Measurements from ENCODE around the gene MEMO1.
"Not testable (repeated sequence)": the region's sequence is repeated elsewhere in the genome, so short reads cannot be mapped to it uniquely, and the experiment has no call there.

The MEMO1 gene

DNA sequence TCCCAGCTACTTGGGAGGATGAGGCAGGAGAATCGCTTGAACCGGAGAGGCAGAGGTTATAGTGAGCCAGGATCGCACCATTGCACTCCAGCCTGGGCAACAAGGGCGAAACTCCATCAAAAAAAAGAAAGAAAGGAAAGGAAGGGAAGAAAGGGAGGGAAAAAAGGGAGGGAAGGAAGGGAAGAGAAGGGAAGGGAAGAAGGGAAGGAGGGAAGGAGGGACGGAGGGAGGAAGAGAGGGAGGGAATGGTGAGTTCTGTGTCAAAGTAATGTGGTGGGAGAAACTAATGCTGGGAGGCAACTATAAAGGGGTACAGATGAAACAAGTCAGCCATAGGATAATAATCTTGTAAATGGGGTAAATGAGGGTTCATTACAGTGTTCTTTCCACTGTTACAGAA, 45.7 kb downstream of the MEMO1 start:
- no peak overlapping the region for H3K27ac ChIP-seq
- TF ChIP-seq, protein P1, sequence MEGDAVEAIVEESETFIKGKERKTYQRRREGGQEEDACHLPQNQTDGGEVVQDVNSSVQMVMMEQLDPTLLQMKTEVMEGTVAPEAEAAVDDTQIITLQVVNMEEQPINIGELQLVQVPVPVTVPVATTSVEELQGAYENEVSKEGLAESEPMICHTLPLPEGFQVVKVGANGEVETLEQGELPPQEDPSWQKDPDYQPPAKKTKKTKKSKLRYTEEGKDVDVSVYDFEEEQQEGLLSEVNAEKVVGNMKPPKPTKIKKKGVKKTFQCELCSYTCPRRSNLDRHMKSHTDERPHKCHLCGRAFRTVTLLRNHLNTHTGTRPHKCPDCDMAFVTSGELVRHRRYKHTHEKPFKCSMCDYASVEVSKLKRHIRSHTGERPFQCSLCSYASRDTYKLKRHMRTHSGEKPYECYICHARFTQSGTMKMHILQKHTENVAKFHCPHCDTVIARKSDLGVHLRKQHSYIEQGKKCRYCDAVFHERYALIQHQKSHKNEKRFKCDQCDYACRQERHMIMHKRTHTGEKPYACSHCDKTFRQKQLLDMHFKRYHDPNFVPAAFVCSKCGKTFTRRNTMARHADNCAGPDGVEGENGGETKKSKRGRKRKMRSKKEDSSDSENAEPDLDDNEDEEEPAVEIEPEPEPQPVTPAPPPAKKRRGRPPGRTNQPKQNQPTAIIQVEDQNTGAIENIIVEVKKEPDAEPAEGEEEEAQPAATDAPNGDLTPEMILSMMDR (IDR thresholded peaks at IDR 0.05) = no peak

DNA sequence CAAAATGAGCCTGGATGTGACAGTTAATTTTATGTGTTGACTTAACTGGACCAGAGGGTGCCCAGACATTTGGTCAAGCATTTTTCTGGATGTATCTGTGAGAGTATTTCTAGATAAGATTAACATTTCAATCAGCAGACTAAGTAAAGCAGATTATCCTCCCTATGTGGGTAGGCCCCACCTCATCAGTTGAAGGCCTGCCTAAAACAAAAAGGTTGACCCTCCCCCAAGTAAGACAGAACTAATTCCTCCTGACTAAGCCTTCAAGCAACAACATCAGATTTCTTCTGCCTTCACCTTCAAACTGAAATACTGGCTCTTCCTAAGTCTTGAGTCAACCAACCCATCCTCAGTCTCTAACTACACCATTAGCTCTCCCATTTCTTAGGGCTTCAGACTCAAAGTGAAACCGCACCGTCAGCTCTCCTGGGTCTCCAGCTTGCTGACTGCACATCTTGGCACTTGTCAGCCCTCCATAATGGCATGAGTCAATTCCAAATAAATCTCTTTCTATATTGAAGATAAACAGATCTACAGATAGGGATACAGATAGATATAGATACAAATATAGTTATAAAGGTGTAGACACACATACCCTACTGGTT, 47.9 kb downstream of the MEMO1 start:
- no peak overlapping the region for H3K27ac ChIP-seq
- TF ChIP-seq, protein P1 (IDR thresholded peaks at IDR 0.05) = no peak
- no peak for TF ChIP-seq ZFX (IDR thresholded peaks at IDR 0.05; ENCODE audit: borderline replicate concordance)

- H3K27ac ChIP-seq = no peak overlapping the region
- no peak for TF ChIP-seq ZFX (IDR thresholded peaks at IDR 0.05; ENCODE audit: borderline replicate concordance)
- TF ChIP-seq, protein P1 (IDR thresholded peaks at IDR 0.05) = no peak
These were observed 52.6 kb downstream of the MEMO1 start for GRCh38 chr2:31958140-31958717.

- TF ChIP-seq, protein P1 (IDR thresholded peaks at IDR 0.05) = no peak
- TF ChIP-seq ZFX (IDR thresholded peaks at IDR 0.05; ENCODE audit: borderline replicate concordance) = no peak
- no peak overlapping the region for H3K27ac ChIP-seq
These were observed 53.3 kb downstream of the MEMO1 start for GRCh38 chr2:31957354-31958139.

DNA sequence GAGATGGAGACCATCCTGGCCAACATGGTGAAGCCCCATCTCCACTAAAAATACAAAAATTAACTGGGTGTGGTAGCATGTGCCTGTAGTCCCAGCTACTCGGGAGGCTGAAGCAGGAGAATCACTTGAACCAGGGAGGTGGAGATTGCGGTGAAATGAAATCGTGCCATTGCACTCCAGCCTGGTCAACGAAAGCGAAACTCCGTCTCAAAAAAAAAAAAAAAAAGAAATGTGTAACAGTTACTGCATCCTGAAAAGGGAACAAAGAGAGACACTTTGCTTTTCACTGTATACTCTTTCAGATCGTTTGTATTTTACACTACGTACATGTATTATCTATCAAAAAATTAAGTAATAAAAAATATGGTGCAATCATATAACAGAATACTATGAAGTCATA, 53.9 kb downstream of the MEMO1 start:
- not testable (repeated sequence) for H3K27ac ChIP-seq

- TF ChIP-seq ZFX (IDR thresholded peaks at IDR 0.05; ENCODE audit: borderline replicate concordance) = no peak
- TF ChIP-seq, protein P1 (IDR thresholded peaks at IDR 0.05) = no peak
- no peak overlapping the region for H3K27ac ChIP-seq
These were observed 54.5 kb downstream of the MEMO1 start for GRCh38 chr2:31956312-31956711.

DNA sequence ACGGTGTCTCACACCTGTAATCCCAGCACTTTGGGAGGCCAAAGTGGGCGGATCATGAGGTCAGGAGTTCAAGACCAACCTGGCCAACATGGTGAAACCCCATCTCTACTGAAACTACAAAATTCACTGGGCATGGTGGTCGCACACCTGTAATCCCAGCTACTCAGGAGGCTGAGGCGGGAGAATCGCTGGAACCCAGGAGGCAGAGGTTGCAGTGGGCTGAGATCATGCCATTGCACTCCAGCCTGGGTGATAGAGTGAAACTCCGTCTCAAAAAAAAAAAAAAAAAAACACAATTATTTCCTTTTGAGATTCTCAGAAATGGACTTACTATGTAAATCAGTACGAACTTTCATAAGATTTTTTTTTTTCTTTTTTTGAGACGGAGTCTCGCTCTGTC, 57.7 kb downstream of the MEMO1 start:
- H3K27ac ChIP-seq = not testable (repeated sequence)

DNA sequence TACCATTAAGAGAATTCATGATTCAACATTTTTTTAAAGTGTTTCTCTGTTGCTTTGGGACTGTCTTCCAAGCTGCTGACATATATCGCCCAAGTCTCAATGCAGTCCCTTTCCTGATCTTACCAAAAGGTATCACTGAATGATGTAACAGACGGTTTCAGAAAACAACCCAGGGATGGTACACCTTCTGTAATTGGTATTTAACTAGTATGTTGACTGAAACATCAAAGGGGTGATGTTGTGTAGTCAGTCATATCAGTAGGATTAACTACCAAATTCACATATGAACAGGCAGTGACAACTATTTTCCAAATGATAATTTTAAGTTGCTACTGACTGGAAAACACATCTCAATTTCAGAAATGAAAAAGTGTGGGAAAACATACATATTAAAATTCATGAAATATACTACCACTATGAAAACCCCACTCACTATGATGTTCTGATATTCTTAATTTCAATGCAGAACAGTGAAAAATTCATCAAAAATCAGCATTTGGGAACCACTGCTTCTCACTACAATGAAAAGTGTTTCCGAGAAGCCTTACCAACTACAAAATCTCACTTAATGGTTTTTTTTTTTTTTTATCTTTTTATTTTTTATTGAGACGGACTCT, 59.8 kb downstream of the MEMO1 start:
- no peak overlapping the region for H3K27ac ChIP-seq
- TF ChIP-seq, protein P1 (IDR thresholded peaks at IDR 0.05) = no peak
- TF ChIP-seq ZFX (IDR thresholded peaks at IDR 0.05; ENCODE audit: borderline replicate concordance) = no peak

Data from 22Rv1 (cell line).